ENCODE data around the gene FHAD1.
"Not testable (repeated sequence)": the region's sequence is repeated elsewhere in the genome, so short reads cannot be mapped to it uniquely, and the experiment has no call there.

The FHAD1 gene

GRCh38 chr1:15379151-15379550 lies 132.1 kb downstream of the FHAD1 start:
- DNase-seq = not testable (repeated sequence)

- DNase-seq = no peak
Observed at GRCh38 chr1:15380601-15381508, 133.8 kb downstream of the FHAD1 start.

GRCh38 chr1:15381805-15382204 lies 134.8 kb downstream of the FHAD1 start:
- DNase-seq = no peak

- no peak for DNase-seq
Observed at GRCh38 chr1:15382601-15383518, 135.8 kb downstream of the FHAD1 start.

GRCh38 chr1:15383810-15384209 lies 136.8 kb downstream of the FHAD1 start:
- DNase-seq = no peak

- no peak for DNase-seq
Observed at GRCh38 chr1:15384301-15384901, 137.4 kb downstream of the FHAD1 start.

GRCh38 chr1:15385420-15385819 lies 138.4 kb downstream of the FHAD1 start:
- DNase-seq = no peak

GRCh38 chr1:15386164-15386749 lies 139.2 kb downstream of the FHAD1 start:
- DNase-seq = no peak

- no peak for DNase-seq
Observed at GRCh38 chr1:15388201-15388880, 141.3 kb downstream of the FHAD1 start.

- DNase-seq = not testable (repeated sequence)
Observed at GRCh38 chr1:15389828-15390227, 142.8 kb downstream of the FHAD1 start.

- DNase-seq = no peak
Observed at GRCh38 chr1:15390667-15391066, 143.6 kb downstream of the FHAD1 start.

- DNase-seq = no peak
Observed at GRCh38 chr1:15391366-15391765, 144.3 kb downstream of the FHAD1 start.

GRCh38 chr1:15393475-15394257 lies 146.6 kb downstream of the FHAD1 start:
- no peak for DNase-seq

- DNase-seq = no peak
Observed at GRCh38 chr1:15394258-15394690, 147.3 kb downstream of the FHAD1 start.

GRCh38 chr1:15397236-15397635 lies 150.2 kb downstream of the FHAD1 start:
- DNase-seq = no peak

GRCh38 chr1:15399710-15400109 lies 152.7 kb downstream of the FHAD1 start:
- no peak for DNase-seq

GRCh38 chr1:15400627-15401026 lies 153.6 kb downstream of the FHAD1 start:
- DNase-seq = no peak

GRCh38 chr1:15401391-15402055 lies 154.5 kb downstream of the FHAD1 start:
- no peak for DNase-seq

GRCh38 chr1:15402809-15403450 lies 155.9 kb downstream of the FHAD1 start:
- no peak for DNase-seq

- DNase-seq = no peak
Observed at GRCh38 chr1:15403962-15404580, 157.0 kb downstream of the FHAD1 start.
